Measurements from ENCODE around the gene ZNF80. TPM values are rescaled to one million over a fixed set of nuclear protein-coding genes. Genes with fewer than 3 reads are reported as not detected.
"Not testable (repeated sequence)": the region's sequence is repeated elsewhere in the genome, so short reads cannot be mapped to it uniquely, and the experiment has no call there.

The ZNF80 gene
- under 1 TPM in 1 of 4 donors, not detected in 3; 0.06 TPM for polyA plus RNA-seq (ENCODE audit: insufficient read length in 4 of 4)

DNA sequence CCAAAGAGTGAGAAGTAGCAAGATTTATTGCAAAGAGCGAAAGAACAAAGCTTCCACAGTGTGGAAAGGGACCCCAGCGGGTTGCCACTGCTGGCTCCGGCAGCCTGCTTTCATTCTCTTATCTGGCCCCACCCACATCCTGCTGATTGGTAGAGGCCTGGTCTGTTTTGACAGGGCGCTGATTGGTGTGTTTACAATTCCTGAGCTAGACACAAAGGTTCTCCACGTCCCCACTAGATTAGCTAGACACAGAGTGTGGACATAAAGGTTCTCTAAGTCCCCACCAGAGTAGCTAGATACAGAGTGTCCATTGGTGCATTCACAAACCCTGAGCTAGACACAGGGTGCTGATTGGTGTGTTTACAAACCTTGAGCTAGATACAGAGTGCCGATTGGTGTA is at the start of gene ZNF80:
Gene ZNF80 (minus strand): TSS at position 101 of the 400 bp plus-strand sequence. CDS start 504 bp downstream, outside the sequence.
- not testable (repeated sequence) for DNase-seq (ENCODE audit: low read depth in 4 of 4, low spot score in 3 of 4)

DNA sequence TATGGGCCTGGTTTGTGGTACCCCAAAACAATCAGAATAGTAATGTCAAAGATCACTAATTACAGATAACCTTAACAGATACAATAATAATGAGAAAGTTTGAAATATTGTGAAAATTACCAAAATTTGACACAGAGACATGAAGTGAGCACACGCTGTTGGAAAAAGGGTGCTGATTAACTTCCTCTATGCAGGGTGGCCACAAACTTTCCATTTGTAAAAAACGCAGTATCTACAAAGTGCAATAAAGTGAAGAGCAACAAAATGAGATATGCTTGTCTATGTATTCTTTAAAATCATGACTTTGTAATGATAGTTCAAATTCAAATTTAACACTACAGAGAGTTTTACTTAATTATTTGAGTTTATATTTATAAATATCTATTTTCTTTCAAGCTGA is 48.9 kb upstream of the ZNF80 start:
- no peak for DNase-seq (ENCODE audit: low read depth in 4 of 4, low spot score in 3 of 4)

- DNase-seq (ENCODE audit: low read depth in 4 of 4, low spot score in 3 of 4): no peak
Observed at GRCh38 chr3:114285648-114286230, 48.4 kb upstream of the ZNF80 start.

GRCh38 chr3:114284644-114285043 is 47.3 kb upstream of the ZNF80 start:
- DNase-seq (ENCODE audit: low read depth in 4 of 4, low spot score in 3 of 4): no peak

GRCh38 chr3:114276856-114277255 is 39.5 kb upstream of the ZNF80 start:
- not testable (repeated sequence) for DNase-seq (ENCODE audit: low read depth in 4 of 4, low spot score in 3 of 4)

DNA sequence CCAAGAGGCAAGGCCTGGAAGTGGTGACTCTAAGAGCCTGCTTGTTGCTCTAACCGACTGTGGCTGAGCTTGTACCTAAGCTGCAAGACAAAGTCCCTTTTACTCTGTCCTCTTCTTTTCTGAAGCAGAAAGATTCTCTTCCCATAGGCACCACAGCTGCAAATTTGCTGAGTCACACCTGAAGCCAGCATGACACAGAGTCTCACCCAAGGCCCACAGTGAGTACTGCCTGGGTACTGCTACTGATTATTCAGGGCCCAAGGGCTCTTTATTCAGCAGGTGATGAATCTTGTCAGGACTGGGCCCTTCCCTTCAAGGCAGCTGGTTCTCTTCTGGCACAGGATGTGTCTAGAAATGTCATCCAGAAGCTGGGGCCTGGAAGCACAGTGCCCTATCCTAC is 37.6 kb upstream of the ZNF80 start:
- no peak for DNase-seq (ENCODE audit: low read depth in 4 of 4, low spot score in 3 of 4)

- DNase-seq (ENCODE audit: low read depth in 4 of 4, low spot score in 3 of 4): no peak
Observed at GRCh38 chr3:114272271-114272670, 34.9 kb upstream of the ZNF80 start.

GRCh38 chr3:114270019-114270418 is 32.6 kb upstream of the ZNF80 start:
- DNase-seq (ENCODE audit: low read depth in 4 of 4, low spot score in 3 of 4): no peak

DNA sequence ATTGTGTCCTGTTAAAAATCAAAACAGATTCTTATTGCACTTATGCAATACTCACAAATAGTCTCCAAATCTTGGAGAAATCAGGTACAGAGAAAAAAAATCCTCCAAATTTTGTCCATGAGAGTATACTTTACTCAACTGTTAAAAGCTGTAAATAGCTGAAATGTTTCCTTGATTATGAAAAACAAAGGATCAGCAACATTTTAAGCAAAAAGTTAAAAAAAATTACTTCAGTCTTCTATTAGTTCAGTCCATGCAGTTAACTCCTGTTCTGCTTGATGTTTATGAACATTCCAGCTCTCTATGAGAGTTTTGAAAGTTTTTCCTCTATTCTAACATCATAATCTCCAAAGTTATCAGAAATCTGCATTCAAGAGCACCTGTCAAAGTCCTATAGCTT is 22.8 kb upstream of the ZNF80 start:
- no peak for DNase-seq (ENCODE audit: low read depth in 4 of 4, low spot score in 3 of 4)

GRCh38 chr3:114259566-114259965 is 22.2 kb upstream of the ZNF80 start:
- DNase-seq (ENCODE audit: low read depth in 4 of 4, low spot score in 3 of 4): no peak

GRCh38 chr3:114253505-114253904 is 16.1 kb upstream of the ZNF80 start:
- DNase-seq (ENCODE audit: low read depth in 4 of 4, low spot score in 3 of 4): no peak

DNA sequence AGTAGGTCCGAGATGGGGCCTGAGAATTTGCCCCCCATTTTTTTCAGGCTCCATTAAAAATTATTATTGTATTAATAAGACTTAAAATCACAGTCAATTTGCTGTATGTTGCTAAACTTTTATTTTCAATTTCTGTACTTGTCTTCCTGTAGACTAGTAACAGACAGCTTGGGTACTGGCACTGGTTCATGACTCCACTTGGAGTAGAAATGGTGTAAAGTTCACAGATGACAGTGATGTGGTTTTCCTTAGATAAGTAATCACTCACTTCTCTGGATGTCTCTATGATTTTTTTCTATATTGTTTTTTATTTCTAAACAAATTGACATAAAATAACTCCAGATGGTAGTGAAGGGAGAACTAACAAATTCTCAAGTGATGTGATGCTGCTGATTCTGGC is 15.6 kb upstream of the ZNF80 start:
- no peak for DNase-seq (ENCODE audit: low read depth in 4 of 4, low spot score in 3 of 4)

- DNase-seq (ENCODE audit: low read depth in 4 of 4, low spot score in 3 of 4): no peak
Observed at GRCh38 chr3:114242947-114243346, 5.6 kb upstream of the ZNF80 start.

GRCh38 chr3:114241262-114241661 is 3.9 kb upstream of the ZNF80 start:
- DNase-seq (ENCODE audit: low read depth in 4 of 4, low spot score in 3 of 4): no peak

DNA sequence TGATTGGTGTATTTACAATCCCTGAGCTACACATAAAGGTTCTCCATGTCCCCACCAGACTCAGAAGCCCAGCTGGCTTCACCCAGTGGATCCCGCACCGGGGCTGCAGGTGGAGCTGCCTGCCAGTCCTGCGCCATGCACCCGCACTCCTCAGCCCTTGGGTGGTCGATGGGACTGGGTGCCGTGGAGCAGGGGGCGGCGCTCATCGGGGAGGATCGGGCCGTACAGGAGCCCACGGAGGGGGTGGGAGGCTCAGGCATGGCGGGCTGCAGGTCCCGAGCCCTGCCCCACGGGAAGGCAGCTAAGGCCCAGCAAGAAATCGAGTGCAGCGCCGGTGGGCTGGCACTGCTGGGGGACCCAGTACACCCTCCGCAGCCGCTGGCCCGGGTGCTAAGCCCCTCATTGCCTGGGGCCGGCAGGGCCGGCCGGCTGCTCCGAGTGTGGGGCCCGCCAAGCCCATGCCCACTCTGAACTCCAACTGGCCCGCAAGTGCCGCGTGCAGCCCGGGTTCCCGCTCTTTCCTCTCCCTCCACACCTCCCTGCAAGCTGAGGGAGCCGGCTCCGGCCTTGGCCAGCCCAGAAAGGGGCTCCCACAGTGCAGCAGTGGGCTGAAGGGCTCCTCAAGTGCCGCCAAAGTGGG is 888 bp upstream of the ZNF80 start:
- not testable (repeated sequence) for DNase-seq (ENCODE audit: low read depth in 4 of 4, low spot score in 3 of 4)

DNA sequence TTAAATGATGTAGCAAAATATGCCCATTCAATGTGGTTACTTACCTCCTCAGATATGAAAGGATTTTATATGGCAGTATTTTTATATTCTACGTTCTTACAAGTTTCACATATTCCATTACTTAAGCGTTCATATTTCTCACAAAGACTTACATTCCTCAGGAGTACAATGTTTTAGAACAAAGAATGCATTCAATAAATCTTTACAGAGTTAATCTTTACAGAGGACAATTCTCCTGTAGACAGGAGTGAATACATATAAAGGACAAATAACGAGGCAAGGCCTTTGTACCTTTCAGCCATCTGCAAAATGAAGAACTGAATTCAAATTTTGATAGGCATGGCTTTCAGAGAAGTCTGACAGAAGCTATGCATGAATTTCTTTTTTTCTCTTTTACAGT is 1.9 kb downstream of the ZNF80 start:
- DNase-seq (ENCODE audit: low read depth in 4 of 4, low spot score in 3 of 4): no peak

DNA sequence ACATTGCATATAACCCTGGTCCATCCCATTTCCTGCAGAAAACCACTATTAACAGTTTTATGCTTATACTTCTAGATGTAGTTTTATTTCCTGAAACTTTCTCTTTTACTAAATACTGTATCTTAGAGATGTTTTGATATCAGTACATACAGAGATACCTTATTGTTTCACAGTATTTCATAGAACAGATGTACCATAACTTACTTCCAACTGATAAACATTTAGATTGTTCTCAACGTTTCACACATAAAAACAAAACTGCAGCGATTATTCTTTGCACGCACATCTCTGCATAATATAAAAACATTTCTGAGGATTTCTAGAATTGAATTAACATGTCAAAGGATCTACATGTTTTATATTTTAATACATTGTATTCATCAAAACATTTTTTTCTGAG is 2.6 kb downstream of the ZNF80 start:
- no peak for DNase-seq (ENCODE audit: low read depth in 4 of 4, low spot score in 3 of 4)

DNA sequence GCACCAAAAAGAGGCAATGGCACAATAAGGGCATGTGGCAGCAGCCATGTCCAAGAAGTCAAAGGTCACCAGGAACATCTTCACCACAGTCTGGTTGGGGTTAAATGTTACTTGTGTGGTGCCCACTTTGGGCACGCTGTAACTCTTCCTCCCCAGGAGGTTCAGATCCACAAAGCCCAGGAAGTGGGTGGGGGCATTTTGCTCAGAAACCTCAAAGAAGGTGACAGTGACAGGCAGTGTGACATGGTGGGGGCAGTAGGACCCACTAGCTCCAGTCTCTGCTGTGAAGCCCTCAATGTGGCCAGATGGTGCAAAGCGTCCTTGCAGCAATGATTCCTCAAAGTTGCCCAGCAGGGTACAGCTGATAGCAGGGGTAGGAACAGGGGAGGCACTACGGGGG is 5.8 kb downstream of the ZNF80 start:
- no peak for DNase-seq (ENCODE audit: low read depth in 4 of 4, low spot score in 3 of 4)

DNA sequence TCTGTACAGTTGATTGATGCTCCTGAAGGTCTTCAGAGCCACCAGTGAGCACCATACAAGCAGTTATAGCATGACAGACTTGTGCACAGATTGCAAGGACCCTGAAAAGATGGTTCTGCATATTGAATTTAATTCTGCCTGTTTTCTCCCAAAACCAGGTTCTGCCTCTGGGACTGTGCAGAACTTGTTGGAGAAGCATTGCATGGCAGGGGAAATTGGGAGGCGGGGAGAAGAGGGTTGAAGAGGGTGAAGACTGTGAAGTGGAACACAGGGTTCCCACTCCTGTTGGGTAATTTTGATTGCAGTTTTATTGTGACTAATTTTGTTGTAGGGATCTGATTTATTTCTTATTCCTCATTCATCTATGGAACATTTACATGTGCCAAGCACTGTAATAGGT is 10.3 kb downstream of the ZNF80 start:
- no peak for DNase-seq (ENCODE audit: low read depth in 4 of 4, low spot score in 3 of 4)

DNA sequence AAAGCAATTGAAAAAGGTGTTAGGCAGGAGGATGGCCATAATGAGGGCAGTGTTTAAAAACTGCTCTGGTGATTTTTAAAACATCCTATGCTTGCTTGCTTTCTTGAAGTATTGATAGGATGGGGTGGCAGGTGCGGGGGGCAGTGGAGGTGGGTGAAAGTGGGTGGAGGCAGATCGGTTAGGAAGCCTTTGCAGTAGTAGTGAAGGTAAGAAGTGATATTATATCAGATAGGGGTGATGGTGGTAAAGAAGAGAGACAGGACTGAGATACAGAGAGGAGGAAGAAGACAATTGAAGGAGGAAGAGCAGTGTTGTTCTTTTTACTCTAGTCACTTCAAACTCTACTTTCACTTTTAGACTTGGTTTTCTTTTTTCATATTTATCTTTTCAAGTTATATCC is 11.1 kb downstream of the ZNF80 start:
- DNase-seq (ENCODE audit: low read depth in 4 of 4, low spot score in 3 of 4): no peak

DNA sequence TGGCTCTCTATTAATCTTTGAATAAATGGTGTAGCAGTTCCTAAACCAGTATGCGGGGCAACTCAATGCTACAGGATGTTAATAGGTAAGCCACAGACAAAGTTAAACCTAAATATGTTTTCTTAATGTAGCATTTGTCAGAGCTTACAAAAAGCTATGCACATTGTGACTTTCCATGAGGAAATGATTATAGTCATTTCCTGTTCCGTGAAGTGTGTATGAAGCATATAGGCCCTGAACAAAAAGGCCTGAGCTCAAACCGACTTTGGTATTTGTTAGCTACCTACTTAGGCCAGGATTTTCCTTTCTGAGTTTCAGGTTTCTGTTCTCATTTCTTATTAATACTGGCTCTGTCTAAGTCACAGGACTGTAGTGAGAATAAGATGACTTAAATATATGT is 14.2 kb downstream of the ZNF80 start:
- DNase-seq (ENCODE audit: low read depth in 4 of 4, low spot score in 3 of 4): no peak

DNA sequence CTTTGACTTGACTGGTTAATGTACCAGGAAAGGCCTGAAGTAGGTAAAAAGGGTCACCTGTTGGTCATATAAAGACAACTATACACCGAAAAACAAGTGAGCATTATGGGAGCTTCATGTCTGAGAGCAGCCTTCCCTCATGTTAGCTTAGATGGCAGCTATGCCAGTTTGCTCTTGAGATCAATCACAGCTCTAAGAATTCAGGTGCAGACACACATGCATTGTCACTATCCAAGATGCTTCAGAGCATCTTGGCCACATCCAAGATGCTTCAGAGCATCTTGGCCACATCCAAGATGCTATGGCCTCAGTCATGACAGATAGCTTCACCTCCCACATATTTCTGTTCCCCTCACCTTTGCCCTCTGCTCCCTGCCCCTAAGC is 15.5 kb downstream of the ZNF80 start:
- no peak for DNase-seq (ENCODE audit: low read depth in 4 of 4, low spot score in 3 of 4)

All from right renal pelvis (tissue), 4 donors.